GM12878 (cell line): ENCODE measurements around the gene GLB1L. TPM values are rescaled to one million over a fixed set of nuclear protein-coding genes. Genes with fewer than 3 reads are reported as not detected.

Experiments used
- ATAC-seq: fragments of 200-7000 bp; cut with Tn5 transposase; 3 replicates; pipeline ENCODE4 v1.9.1; 2020; ENCODE audit warnings: mild to moderate bottlenecking, moderate library complexity
- BruUV-seq: library from RNA; stranded (reverse); fragments of 400-500 nt; replicated peaks from 2 replicates; lab custom pipeline; 2021; lab: Mats Ljungman, UMichigan
- CTCF ChIA-PET: fragments of 300-600 bp; sonication (Branson Sonifier 250); formaldehyde crosslinking; extraction: SDS; loops from one replicate; lab custom pipeline; 2021; ENCODE audit warnings: inconsistent platforms; lab: Yijun Ruan, JAX
- POLR2A ChIA-PET: fragments of 350-600 bp; formaldehyde crosslinking; extraction: SDS; loops from one replicate; lab custom pipeline; 2021; ENCODE audit warnings: inconsistent platforms; lab: Charles Lee
- RAD21 ChIA-PET: fragments of 300-600 bp; sonication (Branson Sonifier 250); formaldehyde crosslinking; loops from one replicate; lab custom pipeline; 2023; ENCODE audit warnings: antibody characterized with exemption; ENCODE audit not compliant: unreplicated experiment; lab: Charles Lee
- SMC1A ChIA-PET: fragments of 300-600 bp; sonication (Branson Sonifier 250); formaldehyde crosslinking; loops from one replicate; lab custom pipeline; 2023; ENCODE audit not compliant: unreplicated experiment, uncharacterized antibody; lab: Charles Lee
- DNase-seq: peaks from one replicate; pipeline ENCODE4 v3.0.0-alpha.2; 2011; ENCODE audit warnings: low read depth, low spot score
- FAIRE-seq: peaks from 3 replicates; lab custom pipeline; 2011; peaks lifted over from hg19 to GRCh38; lab: Jason Lieb, UNC
- H2AFZ ChIP-seq: 2 replicates; pipeline ENCODE4 v1.6.0; 2011; ENCODE audit warnings: low read depth, low read length, control low read depth; ENCODE audit not compliant: control insufficient read depth
- H3K27ac ChIP-seq: 2 replicates; pipeline ENCODE4 v1.5.1; 2011; ENCODE audit warnings: control low read depth; ENCODE audit not compliant: control insufficient read depth, insufficient read depth
- H3K27me3 ChIP-seq, 2 experiments: replicated peaks in 1 of 2; 2 replicates each; pipeline versions ENCODE4 v1.6.0 to v1.6.1; 2011; ENCODE audit warnings: low read length in 1 of 2; ENCODE audit not compliant: control insufficient read depth in 2 of 2, insufficient read depth in 2 of 2
- H3K36me3 ChIP-seq, 2 experiments: 2 replicates each; pipeline ENCODE4 v1.5.1; 2011; ENCODE audit warnings: low read length in 1 of 2; ENCODE audit not compliant: control insufficient read depth in 2 of 2, insufficient read depth in 2 of 2
- H3K4me1 ChIP-seq: 2 replicates; pipeline ENCODE4 v1.6.1; 2011; ENCODE audit warnings: mild to moderate bottlenecking, low read length, moderate library complexity, mixed read lengths; ENCODE audit not compliant: control insufficient read depth, insufficient read depth
- H3K4me2 ChIP-seq: 2 replicates; pipeline ENCODE4 v1.6.0; 2011; ENCODE audit warnings: control low read depth; ENCODE audit not compliant: control insufficient read depth, insufficient read depth
- H3K4me3 ChIP-seq: fragments of 200-600 bp; sonication (generic); 2 replicates; pipeline ENCODE4 v1.5.1; 2016
- H3K79me2 ChIP-seq: 2 replicates; pipeline ENCODE4 v1.6.0; 2011; ENCODE audit warnings: low read length; ENCODE audit not compliant: control insufficient read depth, insufficient read depth
- H3K9ac ChIP-seq: 2 replicates; pipeline ENCODE4 v1.8.0; 2011; ENCODE audit warnings: low read length, control low read depth, mixed read lengths; ENCODE audit not compliant: control insufficient read depth, insufficient read depth
- H3K9me3 ChIP-seq: replicated peaks from 3 replicates; pipeline ENCODE4 v1.5.1; 2011; ENCODE audit warnings: mild to moderate bottlenecking, low read length; ENCODE audit not compliant: control insufficient read depth, insufficient read depth
- H4K20me1 ChIP-seq: 2 replicates; pipeline ENCODE4 v1.6.0; 2011; ENCODE audit not compliant: control insufficient read depth, insufficient read depth
- BHLHE40 ChIP-seq, 2 experiments: fragments of 450-650 bp in 1 of 2; IDR thresholded peaks; 2 replicates each; pipeline ENCODE4 v1.6.1; 2011 to 2017; ENCODE audit warnings: low read depth in 2 of 2, borderline replicate concordance in 1 of 2, improper control_type of control experiment in 1 of 2, low read length in 1 of 2, mild to moderate bottlenecking in 1 of 2
- CBX5 ChIP-seq: sonication (generic); IDR thresholded peaks from 2 replicates; pipeline ENCODE4 v1.6.1; 2016; ENCODE audit warnings: low read depth, moderate library complexity, mild to moderate bottlenecking, inconsistent platforms
- CHD1 ChIP-seq: IDR thresholded peaks from 2 replicates; pipeline ENCODE4 v1.6.1; 2012; ENCODE audit warnings: low read depth, low read length, improper control_type of control experiment
- KLF5 ChIP-seq: fragments of 450-650 bp; IDR thresholded peaks from 2 replicates; pipeline ENCODE4 v1.6.1; 2014; ENCODE audit warnings: mild to moderate bottlenecking; ENCODE audit not compliant: partially characterized antibody
- RAD51 ChIP-seq: fragments of 450-650 bp; IDR thresholded peaks from 2 replicates; pipeline ENCODE4 v1.6.1; 2016; ENCODE audit warnings: moderate library complexity, mild to moderate bottlenecking, inconsistent platforms
- RELB ChIP-seq: fragments of 450-650 bp; IDR thresholded peaks from 2 replicates; pipeline ENCODE4 v1.6.1; 2017; ENCODE audit warnings: low read depth, mild to moderate bottlenecking, moderate library complexity
- USF1 ChIP-seq: IDR thresholded peaks from 2 replicates; pipeline ENCODE4 v1.6.1; 2011; ENCODE audit warnings: borderline replicate concordance, low read depth, mild to moderate bottlenecking, moderate library complexity, mixed read lengths, low read length; ENCODE audit not compliant: insufficient read depth; ENCODE audit errors: extremely low read length
- whole genome bisulfite sequencing: methylation state at CpG from one replicate; pipeline ENCODE4 v1.1.6; 2016; ENCODE audit warnings: low lambda C conversion rate; ENCODE audit not compliant: insufficient replicate concordance, insufficient coverage; ENCODE audit errors: missing lambda C conversion rate; 5-methylcytosine and 5-hydroxymethylcytosine counted together
- in situ Hi-C: fragments of 300-500 bp; cut with MboI; formaldehyde crosslinking; loops from 9 replicates; pipeline ENCODE4 v1.14.3; 2018; ENCODE audit warnings: mixed read lengths
- intact Hi-C: fragments of 100-400 bp; cut with micrococcal nuclease; formaldehyde crosslinking; loops from one replicate; pipeline ENCODE4 v1.14.2; 2022; ENCODE audit not compliant: unreplicated experiment
- polyA plus RNA-seq, 11 experiments: library from polyadenylated mRNA; depleted of rRNA in 4 of 11; unstranded in 6 of 11; stranded (reverse) in 5 of 11; fragments of >200 nt; fragmentation: Nextera tagmentation in 4 of 11; fragmentation: Illumina TruSeq in 1 of 11; extraction: Ambion mirVana in 4 of 11; extraction: Trizol in 1 of 11; gene quantifications; 1 replicate in 1 of 11; 2 replicates in 10 of 11; pipeline versions ENCODE4 v1.2.1 to v1.2.3, GENCODE V29; 2011 to 2016; ENCODE audit warnings: inconsistent platforms in 2 of 11, missing spikeins in 2 of 11, low read depth in 1 of 11
- total RNA-seq, 4 experiments: library from RNA; depleted of rRNA in 3 of 4; stranded (reverse); fragments of >200 nt in 3 of 4; fragmentation: Illumina TruSeq in 1 of 4; extraction: Trizol in 1 of 4; gene quantifications; 2 replicates each; pipeline versions ENCODE4 v1.2.1 to v1.2.3, GENCODE V29; 2013 to 2021

GLB1L gene
- total and polyA plus RNA-seq, 10 of the 15 experiments (the other 5 are each of a cell fraction or from before 2014, with no cell fraction given), result 0.29 to 4.6 (median 2.7) TPM

- Histone ChIP-seq H3K4me2 (no peak overlapping the region), H3K27ac (no peak overlapping the region)
- FAIRE-seq, result no peak
Measured at GRCh38 chr2:219284501-219285372, 39.5 kb upstream of the GLB1L start.

GRCh38 chr2:219282943-219283581 lies 37.8 kb upstream of the GLB1L start:
- peaks cover 20% of the 10 kb centered on the region for H3K4me1 ChIP-seq
- no peak overlapping the region for H3K27ac ChIP-seq
- no peaks in the 10 kb centered on the region for H4K20me1 ChIP-seq
- in situ Hi-C loops (no loop called here), intact Hi-C loops (no loop called here)
- 94% methylated on average over 12 of the region's 17 CpGs for WGBS
- DNase-seq, result no peak
- SMC1A ChIA-PET, result interaction anchor here (0.7 to 8.8 kb wide), 2 partner anchors 10 to 53 kb away, joined by 3 to 96 read pairs; partner anchors contain the start of genes ANKZF1 and ATG9A
- no peaks in the 10 kb centered on the region; a peak in 1 of 4 replicates for H3K36me3 ChIP-seq
- CTCF ChIA-PET, result interaction anchor here (1.1 to 13.5 kb wide), 3 partner anchors 10 to 124 kb away, joined by 3 to 257 read pairs (median 6); no protein-coding TSS in a partner anchor
- BruUV-seq, result no TSS peak
- RAD21 ChIA-PET, result no interaction called here
- TF ChIP-seq BHLHE40 (IDR thresholded peaks at IDR 0.05; ENCODE audit: borderline replicate concordance in 1 of 2, low read depth in 2 of 2, low read length in 1 of 2) (no peak), RAD51 (no peak), USF1 (no peak), KLF5 (no peak), CHD1 (no peak), RELB (no peak)
- TF ChIP-seq, all 136 proteins: peak for 0
- Histone ChIP-seq H3K4me3 (no peak overlapping the region), H3K9me3 (no peaks in the 10 kb centered on the region), H3K27me3 (no peaks in the 10 kb centered on the region), H3K4me2 (no peak overlapping the region), H3K79me2 (peaks cover 6% of the 10 kb centered on the region), H3K9ac (no peak overlapping the region), H2AFZ (no peak overlapping the region)
- POLR2A ChIA-PET, result no interaction called here
- no peak for ATAC-seq
- FAIRE-seq, result no peak

More at GRCh38 chr2:219284501-219285372, 39.5 kb upstream of the GLB1L start:
- no TSS peak for BruUV-seq
- ChIA-PET POLR2A (interaction anchor here (1.0 kb wide), 1 partner anchor 10 kb away, joined by 3 read pairs; no protein-coding TSS in a partner anchor), CTCF (interaction anchor here (1.0 to 13.5 kb wide), 4 partner anchors 9 to 406 kb away, joined by 3 to 257 read pairs (median 4); no protein-coding TSS in a partner anchor), RAD21 (no interaction called here), SMC1A (interaction anchor here (8.8 kb wide), 1 partner anchor 8 kb away, joined by 96 read pairs; no protein-coding TSS in a partner anchor)
- H3K4me1 ChIP-seq, result peaks cover 10% of the 10 kb centered on the region
- H4K20me1 ChIP-seq, result no peaks in the 10 kb centered on the region
- in situ Hi-C loops (no loop called here), intact Hi-C loops (no loop called here)
- no peak overlapping the region for H3K4me3 ChIP-seq
- no peak overlapping the region for H3K9ac ChIP-seq
- WGBS, result 97% methylated on average over 14 of the region's 16 CpGs
- H3K79me2 ChIP-seq, result peaks cover 4% of the 10 kb centered on the region
- H2AFZ ChIP-seq, result no peak overlapping the region
- no peak for DNase-seq
- TF ChIP-seq CBX5, result no peak
- no peak for ATAC-seq
- no peaks in the 10 kb centered on the region for H3K27me3 ChIP-seq
- no peaks in the 10 kb centered on the region; a peak in 1 of 4 replicates for H3K36me3 ChIP-seq
- H3K9me3 ChIP-seq, result no peaks in the 10 kb centered on the region
